GM23338 (cell line): ENCODE results near the gene PPP1R9A. TPM values are rescaled to one million over a fixed set of nuclear protein-coding genes. Genes with fewer than 3 reads are reported as not detected.

ENCODE experiments used
- ATAC-seq: fragments of 200-7000 bp; cut with Tn5 transposase; 3 replicates; pipeline ENCODE4 v1.9.1; 2020
- DNase-seq: peaks from one replicate; pipeline ENCODE4 v3.0.0-alpha.2; 2015; ENCODE audit warnings: low spot score
- H2AFZ ChIP-seq: fragments of 200-600 bp; sonication (generic); 2 replicates; pipeline ENCODE4 v1.8.0; 2016; ENCODE audit warnings: antibody characterized with exemption, mild to moderate bottlenecking, moderate library complexity
- H3F3A ChIP-seq: fragments of 200-600 bp; sonication (generic); replicated peaks from 2 replicates; pipeline ENCODE4 v1.8.0; 2017; ENCODE audit warnings: antibody characterized with exemption, mixed run types, low read depth
- H3K27ac ChIP-seq: fragments of 200-600 bp; sonication (generic); 2 replicates; pipeline ENCODE4 v1.6.1; 2016; ENCODE audit warnings: low read depth
- H3K27me3 ChIP-seq: fragments of 200-600 bp; sonication (generic); 2 replicates; pipeline ENCODE4 v1.8.0; 2016; ENCODE audit warnings: mild to moderate bottlenecking, mixed run types, moderate library complexity; ENCODE audit not compliant: insufficient read depth
- H3K36me3 ChIP-seq: fragments of 200-600 bp; sonication (generic); 2 replicates; pipeline ENCODE4 v1.8.0; 2016; ENCODE audit warnings: mild to moderate bottlenecking; ENCODE audit not compliant: insufficient read depth
- H3K4me1 ChIP-seq: fragments of 200-600 bp; sonication (generic); 2 replicates; pipeline ENCODE4 v1.8.0; 2016; ENCODE audit warnings: mild to moderate bottlenecking, moderate library complexity; ENCODE audit not compliant: insufficient read depth
- H3K4me2 ChIP-seq: fragments of 200-600 bp; sonication (generic); 2 replicates; pipeline ENCODE4 v1.7.1; 2017; ENCODE audit warnings: mixed run types
- H3K4me3 ChIP-seq: fragments of 200-600 bp; sonication (generic); 2 replicates; pipeline ENCODE4 v1.6.1; 2016; ENCODE audit warnings: mixed run types
- H3K79me2 ChIP-seq: fragments of 200-600 bp; sonication (generic); replicated peaks from 2 replicates; pipeline ENCODE4 v1.8.0; 2017; ENCODE audit warnings: mild to moderate bottlenecking; ENCODE audit not compliant: insufficient read depth
- H3K9me2 ChIP-seq: fragments of 200-600 bp; sonication (generic); 2 replicates; pipeline ENCODE4 v1.8.0; 2017; ENCODE audit not compliant: insufficient read depth
- H4K20me1 ChIP-seq: fragments of 200-600 bp; sonication (generic); replicated peaks from 2 replicates; pipeline ENCODE4 v1.8.0; 2017; ENCODE audit warnings: mild to moderate bottlenecking; ENCODE audit not compliant: insufficient read depth
- H3K27ac Mint-ChIP-seq: 2 replicates; pipeline ENCODE4 v1.8.0; 2020; ENCODE audit warnings: inconsistent platforms, mild to moderate bottlenecking, moderate library complexity, mixed read lengths
- H3K27me3 Mint-ChIP-seq: 3 replicates; pipeline ENCODE4 v1.8.0; 2022; ENCODE audit warnings: low read depth, mild to moderate bottlenecking, moderate library complexity, mixed read lengths, inconsistent platforms; ENCODE audit not compliant: insufficient read depth, poor library complexity
- H3K36me3 Mint-ChIP-seq: 3 replicates; pipeline ENCODE4 v1.8.0; 2021; ENCODE audit warnings: low read depth, mild to moderate bottlenecking, inconsistent platforms, moderate library complexity, mixed read lengths
- H3K4me1 Mint-ChIP-seq: 3 replicates; pipeline ENCODE4 v1.8.0; 2020; ENCODE audit warnings: mild to moderate bottlenecking, inconsistent platforms, mixed read lengths
- H3K4me3 Mint-ChIP-seq: 3 replicates; pipeline ENCODE4 v1.8.0; 2021; ENCODE audit warnings: moderate library complexity, mild to moderate bottlenecking, inconsistent platforms, mixed read lengths
- H3K9me3 Mint-ChIP-seq: 3 replicates; pipeline ENCODE4 v1.8.0; 2020; ENCODE audit warnings: moderate library complexity, mild to moderate bottlenecking, inconsistent platforms, mixed read lengths
- EZH2 ChIP-seq: fragments of 200-600 bp; sonication (generic); IDR thresholded peaks from one replicate; pipeline ENCODE4 v1.8.0; 2017; ENCODE audit warnings: antibody characterized with exemption, mild to moderate bottlenecking, low read depth; ENCODE audit not compliant: unreplicated experiment
- EZH2phosphoT487 ChIP-seq: fragments of 200-600 bp; sonication (generic); IDR thresholded peaks from one replicate; pipeline ENCODE4 v1.8.1; 2018; ENCODE audit warnings: antibody characterized with exemption; ENCODE audit not compliant: unreplicated experiment
- NANOG ChIP-seq: IDR thresholded peaks from 2 replicates; pipeline ENCODE4 v1.6.1; 2016; ENCODE audit warnings: antibody characterized with exemption, borderline replicate concordance
- POLR2AphosphoS5 ChIP-seq: IDR thresholded peaks from 2 replicates; pipeline ENCODE4 v1.6.1; 2016; ENCODE audit warnings: antibody characterized with exemption, low read depth
- STAT1 ChIP-seq: IDR thresholded peaks from one replicate; pipeline ENCODE4 v1.6.1; 2016; ENCODE audit warnings: antibody characterized with exemption; ENCODE audit not compliant: unreplicated experiment
- ZNF114 ChIP-seq: fragments of 250-450 bp; sonication (Bioruptor Pico); IDR thresholded peaks from 2 replicates; pipeline ENCODE4 v1.5.0; 2020; ENCODE audit warnings: mild to moderate bottlenecking, moderate library complexity
- ZNF331 ChIP-seq: fragments of 250-450 bp; sonication (Bioruptor Pico); IDR thresholded peaks from 2 replicates; pipeline ENCODE4 v1.5.0; 2020; ENCODE audit warnings: low read depth, mild to moderate bottlenecking, moderate library complexity
- polyA plus RNA-seq: library from polyadenylated mRNA; unstranded; fragments of >200 nt; fragmentation: Nextera tagmentation; extraction: Ambion mirVana; gene quantifications from 2 replicates; pipeline ENCODE4 v1.2.1, GENCODE V29; 2016
- total RNA-seq: library from RNA; depleted of rRNA; stranded (reverse); fragments of >200 nt; shearing (Covaris generic); gene quantifications from 2 replicates; pipeline ENCODE4 v1.2.3, GENCODE V29; 2014
- TF ChIP-seq, protein P1 (sequence below), 2 experiments: fragments of 200-600 bp in 1 of 2; sonication (generic) in 1 of 2; conservative IDR thresholded peaks; 2 replicates each; pipeline versions ENCODE4 v1.5.1 to v1.6.1; 2016 to 2017; ENCODE audit warnings: antibody characterized with exemption in 2 of 2, low read depth in 2 of 2, mild to moderate bottlenecking in 2 of 2, moderate library complexity in 1 of 2
- TF ChIP-seq, protein P2 (sequence below): IDR thresholded peaks from one replicate; pipeline ENCODE4 v1.6.1; 2018; ENCODE audit warnings: antibody characterized with exemption; ENCODE audit not compliant: unreplicated experiment
- TF ChIP-seq, protein P3 (sequence below): fragments of 250-450 bp; sonication (Bioruptor Pico); IDR thresholded peaks from 2 replicates; pipeline ENCODE4 v1.5.0; 2020; ENCODE audit warnings: mild to moderate bottlenecking, moderate library complexity

Gene PPP1R9A
- total and polyA plus RNA-seq, 2 experiments from 2014 or later = 10.6 to 31.8 TPM

DNA sequence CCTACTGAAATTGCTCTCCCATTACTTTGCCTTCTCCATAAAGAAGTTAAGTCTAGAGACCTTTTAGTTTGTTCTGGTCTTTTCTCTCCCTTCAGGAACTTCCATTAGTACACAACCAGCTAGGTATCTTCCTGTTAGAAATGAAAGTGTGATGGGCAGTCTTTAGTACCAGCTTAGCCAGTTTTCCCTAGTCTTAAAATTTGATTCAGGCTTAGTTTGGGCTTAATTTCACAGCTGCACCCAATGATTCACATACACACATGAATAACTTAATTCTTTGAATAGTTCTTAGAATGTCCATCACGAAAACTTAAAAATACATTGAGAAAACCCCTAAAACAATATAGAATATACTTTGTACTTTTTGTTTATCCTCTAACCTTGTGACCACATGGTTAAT, 2.4 kb upstream of the PPP1R9A start (continued):
- TF ChIP-seq, protein P1, sequence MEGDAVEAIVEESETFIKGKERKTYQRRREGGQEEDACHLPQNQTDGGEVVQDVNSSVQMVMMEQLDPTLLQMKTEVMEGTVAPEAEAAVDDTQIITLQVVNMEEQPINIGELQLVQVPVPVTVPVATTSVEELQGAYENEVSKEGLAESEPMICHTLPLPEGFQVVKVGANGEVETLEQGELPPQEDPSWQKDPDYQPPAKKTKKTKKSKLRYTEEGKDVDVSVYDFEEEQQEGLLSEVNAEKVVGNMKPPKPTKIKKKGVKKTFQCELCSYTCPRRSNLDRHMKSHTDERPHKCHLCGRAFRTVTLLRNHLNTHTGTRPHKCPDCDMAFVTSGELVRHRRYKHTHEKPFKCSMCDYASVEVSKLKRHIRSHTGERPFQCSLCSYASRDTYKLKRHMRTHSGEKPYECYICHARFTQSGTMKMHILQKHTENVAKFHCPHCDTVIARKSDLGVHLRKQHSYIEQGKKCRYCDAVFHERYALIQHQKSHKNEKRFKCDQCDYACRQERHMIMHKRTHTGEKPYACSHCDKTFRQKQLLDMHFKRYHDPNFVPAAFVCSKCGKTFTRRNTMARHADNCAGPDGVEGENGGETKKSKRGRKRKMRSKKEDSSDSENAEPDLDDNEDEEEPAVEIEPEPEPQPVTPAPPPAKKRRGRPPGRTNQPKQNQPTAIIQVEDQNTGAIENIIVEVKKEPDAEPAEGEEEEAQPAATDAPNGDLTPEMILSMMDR (conservative IDR thresholded peaks at IDR 0.05; ENCODE audit: low read depth in 2 of 2) = no peak

DNA sequence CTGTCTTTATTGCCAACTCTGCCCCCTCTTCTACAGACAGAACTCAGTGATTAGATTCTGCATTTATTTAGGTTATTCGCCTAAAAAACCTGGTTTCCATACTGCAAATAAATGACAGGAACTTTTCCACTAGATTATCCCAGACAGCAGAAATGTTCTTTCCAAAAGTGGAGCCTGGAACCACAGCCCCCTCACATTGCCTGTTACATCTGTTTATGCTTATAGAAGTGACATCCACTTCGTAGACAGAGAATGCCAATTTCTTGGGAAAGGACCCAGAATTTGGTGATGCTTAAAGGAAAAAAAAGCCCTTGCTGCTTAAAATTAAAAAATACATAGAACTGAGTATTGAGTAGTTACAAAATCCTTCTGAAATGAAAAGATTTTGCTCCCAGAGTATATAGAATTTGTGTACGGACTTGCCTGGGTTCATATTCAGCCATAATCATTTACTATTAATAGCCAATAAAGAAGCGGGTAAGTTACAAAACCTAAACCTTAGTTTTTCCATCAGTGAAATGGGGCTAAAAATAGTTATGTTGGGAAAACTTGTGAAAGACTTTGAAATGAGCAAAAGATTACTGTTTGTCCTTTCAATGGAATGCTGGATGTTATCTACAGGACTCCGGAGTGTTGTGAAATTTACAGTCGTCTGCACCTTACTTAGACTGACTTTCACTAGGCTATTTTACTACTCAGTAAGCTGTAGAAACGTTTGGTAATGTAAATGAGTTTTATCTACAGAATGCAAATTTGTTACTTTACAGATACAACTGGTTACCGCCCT, 1.1 kb upstream of the PPP1R9A start:
- Histone ChIP-seq H3K4me3 (peak overlapping the region; percentile 81; the same call in 1 of the 2 replicates), H2AFZ (peak overlapping the region; percentile 99; the same call in 1 of the 2 replicates), H3F3A (no peaks in the 10 kb centered on the region), H3K36me3 (no peaks in the 10 kb centered on the region), H4K20me1 (no peaks in the 10 kb centered on the region), H3K9me2 (no peaks in the 10 kb centered on the region), H3K27me3 (no peaks in the 10 kb centered on the region), H3K79me2 (peaks cover 22% of the 10 kb centered on the region), H3K27ac (0 out of 2 replicates have a peak overlapping the region, but pooled peaks have one; percentile 90), H3K4me2 (peak overlapping the region; percentile 76), H3K4me1 (peaks cover 30% of the 10 kb centered on the region)
- Mint-ChIP-seq H3K36me3 (peaks cover 11% of the 10 kb centered on the region), H3K9me3 (no peaks in the 10 kb centered on the region), H3K4me1 (peaks cover 30% of the 10 kb centered on the region), H3K27me3 (peaks cover 6% of the 10 kb centered on the region), H3K27ac (no peak overlapping the region), H3K4me3 (no peak overlapping the region)
- DNase-seq = no peak
- ATAC-seq = no peak
- TF ChIP-seq NANOG (no peak), ZNF331 (CRISPR knock-in tag) (no peak), EZH2 (no peak), EZH2phosphoT487 (no peak), STAT1 (no peak), POLR2AphosphoS5 (no peak), ZNF114 (no peak)
- TF ChIP-seq, protein P2, sequence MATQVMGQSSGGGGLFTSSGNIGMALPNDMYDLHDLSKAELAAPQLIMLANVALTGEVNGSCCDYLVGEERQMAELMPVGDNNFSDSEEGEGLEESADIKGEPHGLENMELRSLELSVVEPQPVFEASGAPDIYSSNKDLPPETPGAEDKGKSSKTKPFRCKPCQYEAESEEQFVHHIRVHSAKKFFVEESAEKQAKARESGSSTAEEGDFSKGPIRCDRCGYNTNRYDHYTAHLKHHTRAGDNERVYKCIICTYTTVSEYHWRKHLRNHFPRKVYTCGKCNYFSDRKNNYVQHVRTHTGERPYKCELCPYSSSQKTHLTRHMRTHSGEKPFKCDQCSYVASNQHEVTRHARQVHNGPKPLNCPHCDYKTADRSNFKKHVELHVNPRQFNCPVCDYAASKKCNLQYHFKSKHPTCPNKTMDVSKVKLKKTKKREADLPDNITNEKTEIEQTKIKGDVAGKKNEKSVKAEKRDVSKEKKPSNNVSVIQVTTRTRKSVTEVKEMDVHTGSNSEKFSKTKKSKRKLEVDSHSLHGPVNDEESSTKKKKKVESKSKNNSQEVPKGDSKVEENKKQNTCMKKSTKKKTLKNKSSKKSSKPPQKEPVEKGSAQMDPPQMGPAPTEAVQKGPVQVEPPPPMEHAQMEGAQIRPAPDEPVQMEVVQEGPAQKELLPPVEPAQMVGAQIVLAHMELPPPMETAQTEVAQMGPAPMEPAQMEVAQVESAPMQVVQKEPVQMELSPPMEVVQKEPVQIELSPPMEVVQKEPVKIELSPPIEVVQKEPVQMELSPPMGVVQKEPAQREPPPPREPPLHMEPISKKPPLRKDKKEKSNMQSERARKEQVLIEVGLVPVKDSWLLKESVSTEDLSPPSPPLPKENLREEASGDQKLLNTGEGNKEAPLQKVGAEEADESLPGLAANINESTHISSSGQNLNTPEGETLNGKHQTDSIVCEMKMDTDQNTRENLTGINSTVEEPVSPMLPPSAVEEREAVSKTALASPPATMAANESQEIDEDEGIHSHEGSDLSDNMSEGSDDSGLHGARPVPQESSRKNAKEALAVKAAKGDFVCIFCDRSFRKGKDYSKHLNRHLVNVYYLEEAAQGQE = no peak
- TF ChIP-seq, protein P3, sequence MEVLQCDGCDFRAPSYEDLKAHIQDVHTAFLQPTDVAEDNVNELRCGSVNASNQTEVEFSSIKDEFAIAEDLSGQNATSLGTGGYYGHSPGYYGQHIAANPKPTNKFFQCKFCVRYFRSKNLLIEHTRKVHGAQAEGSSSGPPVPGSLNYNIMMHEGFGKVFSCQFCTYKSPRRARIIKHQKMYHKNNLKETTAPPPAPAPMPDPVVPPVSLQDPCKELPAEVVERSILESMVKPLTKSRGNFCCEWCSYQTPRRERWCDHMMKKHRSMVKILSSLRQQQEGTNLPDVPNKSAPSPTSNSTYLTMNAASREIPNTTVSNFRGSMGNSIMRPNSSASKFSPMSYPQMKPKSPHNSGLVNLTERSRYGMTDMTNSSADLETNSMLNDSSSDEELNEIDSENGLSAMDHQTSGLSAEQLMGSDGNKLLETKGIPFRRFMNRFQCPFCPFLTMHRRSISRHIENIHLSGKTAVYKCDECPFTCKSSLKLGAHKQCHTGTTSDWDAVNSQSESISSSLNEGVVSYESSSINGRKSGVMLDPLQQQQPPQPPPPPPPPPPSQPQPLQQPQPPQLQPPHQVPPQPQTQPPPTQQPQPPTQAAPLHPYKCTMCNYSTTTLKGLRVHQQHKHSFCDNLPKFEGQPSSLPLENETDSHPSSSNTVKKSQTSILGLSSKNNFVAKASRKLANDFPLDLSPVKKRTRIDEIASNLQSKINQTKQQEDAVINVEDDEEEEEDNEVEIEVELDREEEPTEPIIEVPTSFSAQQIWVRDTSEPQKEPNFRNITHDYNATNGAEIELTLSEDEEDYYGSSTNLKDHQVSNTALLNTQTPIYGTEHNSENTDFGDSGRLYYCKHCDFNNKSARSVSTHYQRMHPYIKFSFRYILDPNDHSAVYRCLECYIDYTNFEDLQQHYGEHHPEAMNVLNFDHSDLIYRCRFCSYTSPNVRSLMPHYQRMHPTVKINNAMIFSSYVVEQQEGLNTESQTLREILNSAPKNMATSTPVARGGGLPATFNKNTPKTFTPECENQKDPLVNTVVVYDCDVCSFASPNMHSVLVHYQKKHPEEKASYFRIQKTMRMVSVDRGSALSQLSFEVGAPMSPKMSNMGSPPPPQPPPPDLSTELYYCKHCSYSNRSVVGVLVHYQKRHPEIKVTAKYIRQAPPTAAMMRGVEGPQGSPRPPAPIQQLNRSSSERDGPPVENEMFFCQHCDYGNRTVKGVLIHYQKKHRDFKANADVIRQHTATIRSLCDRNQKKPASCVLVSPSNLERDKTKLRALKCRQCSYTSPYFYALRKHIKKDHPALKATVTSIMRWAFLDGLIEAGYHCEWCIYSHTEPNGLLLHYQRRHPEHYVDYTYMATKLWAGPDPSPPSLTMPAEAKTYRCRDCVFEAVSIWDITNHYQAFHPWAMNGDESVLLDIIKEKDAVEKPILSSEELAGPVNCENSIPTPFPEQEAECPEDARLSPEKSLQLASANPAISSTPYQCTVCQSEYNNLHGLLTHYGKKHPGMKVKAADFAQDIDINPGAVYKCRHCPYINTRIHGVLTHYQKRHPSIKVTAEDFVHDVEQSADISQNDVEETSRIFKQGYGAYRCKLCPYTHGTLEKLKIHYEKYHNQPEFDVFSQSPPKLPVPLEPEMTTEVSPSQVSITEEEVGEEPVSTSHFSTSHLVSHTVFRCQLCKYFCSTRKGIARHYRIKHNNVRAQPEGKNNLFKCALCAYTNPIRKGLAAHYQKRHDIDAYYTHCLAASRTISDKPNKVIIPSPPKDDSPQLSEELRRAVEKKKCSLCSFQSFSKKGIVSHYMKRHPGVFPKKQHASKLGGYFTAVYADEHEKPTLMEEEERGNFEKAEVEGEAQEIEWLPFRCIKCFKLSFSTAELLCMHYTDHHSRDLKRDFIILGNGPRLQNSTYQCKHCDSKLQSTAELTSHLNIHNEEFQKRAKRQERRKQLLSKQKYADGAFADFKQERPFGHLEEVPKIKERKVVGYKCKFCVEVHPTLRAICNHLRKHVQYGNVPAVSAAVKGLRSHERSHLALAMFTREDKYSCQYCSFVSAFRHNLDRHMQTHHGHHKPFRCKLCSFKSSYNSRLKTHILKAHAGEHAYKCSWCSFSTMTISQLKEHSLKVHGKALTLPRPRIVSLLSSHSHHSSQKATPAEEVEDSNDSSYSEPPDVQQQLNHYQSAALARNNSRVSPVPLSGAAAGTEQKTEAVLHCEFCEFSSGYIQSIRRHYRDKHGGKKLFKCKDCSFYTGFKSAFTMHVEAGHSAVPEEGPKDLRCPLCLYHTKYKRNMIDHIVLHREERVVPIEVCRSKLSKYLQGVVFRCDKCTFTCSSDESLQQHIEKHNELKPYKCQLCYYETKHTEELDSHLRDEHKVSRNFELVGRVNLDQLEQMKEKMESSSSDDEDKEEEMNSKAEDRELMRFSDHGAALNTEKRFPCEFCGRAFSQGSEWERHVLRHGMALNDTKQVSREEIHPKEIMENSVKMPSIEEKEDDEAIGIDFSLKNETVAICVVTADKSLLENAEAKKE (CRISPR knock-in tag) = no peak
- TF ChIP-seq, protein P1 (conservative IDR thresholded peaks at IDR 0.05; ENCODE audit: low read depth in 2 of 2) = no peak
